Stimulated activated CD8-positive, alpha-beta memory T cell treated with anti-CD3 and anti-CD28 coated beads, Interleukin-15, amount 100 ng/mL, for 4 hours (primary cell): Measurements from ENCODE around the gene PLEKHM3.
"Not testable (repeated sequence)": the region's sequence is repeated elsewhere in the genome, so short reads cannot be mapped to it uniquely, and the experiment has no call there.

ENCODE experiments used
- DNase-seq, 2 donors: peaks; one replicate each; pipeline ENCODE4 v3.0.0-alpha.2; 2020; ENCODE audit warnings: low read depth in 2 of 2

Gene PLEKHM3

GRCh38 chr2:208036357-208036756, 11.0 kb upstream of the PLEKHM3 start:
- DNase-seq, result no peak

- no peak for DNase-seq
Measured at GRCh38 chr2:208034503-208035140, 9.3 kb upstream of the PLEKHM3 start.

GRCh38 chr2:208033701-208034502, 8.6 kb upstream of the PLEKHM3 start:
- DNase-seq, result no peak

- DNase-seq, result no peak
Measured at GRCh38 chr2:208031608-208032019, 6.3 kb upstream of the PLEKHM3 start.

- DNase-seq, result no peak
Measured at GRCh38 chr2:208025814-208026184, 472 bp upstream of the PLEKHM3 start.

GRCh38 chr2:208024091-208024490, 1.2 kb downstream of the PLEKHM3 start:
- DNase-seq, result no peak

GRCh38 chr2:208020253-208020652, 5.1 kb downstream of the PLEKHM3 start:
- DNase-seq, result no peak

- DNase-seq, result not testable (repeated sequence)
Measured at GRCh38 chr2:208018124-208018712, 7.1 kb downstream of the PLEKHM3 start.

- no peak for DNase-seq
Measured at GRCh38 chr2:208017721-208018120, 7.6 kb downstream of the PLEKHM3 start.

- DNase-seq, result no peak
Measured at GRCh38 chr2:208015475-208015874, 9.9 kb downstream of the PLEKHM3 start.

GRCh38 chr2:208013285-208014178, 11.8 kb downstream of the PLEKHM3 start:
- no peak for DNase-seq

GRCh38 chr2:208012449-208012848, 12.9 kb downstream of the PLEKHM3 start:
- no peak for DNase-seq

GRCh38 chr2:208010506-208010905, 14.8 kb downstream of the PLEKHM3 start:
- DNase-seq, result no peak

GRCh38 chr2:208006833-208007232, 18.5 kb downstream of the PLEKHM3 start:
- no peak for DNase-seq

- no peak for DNase-seq
Measured at GRCh38 chr2:208006337-208006736, 19.0 kb downstream of the PLEKHM3 start.

GRCh38 chr2:208001924-208002323, 23.4 kb downstream of the PLEKHM3 start:
- no peak for DNase-seq

- no peak for DNase-seq
Measured at GRCh38 chr2:208000701-208001395, 24.5 kb downstream of the PLEKHM3 start.

GRCh38 chr2:207996848-207997247, 28.5 kb downstream of the PLEKHM3 start:
- no peak for DNase-seq

- no peak for DNase-seq
Measured at GRCh38 chr2:207995887-207996286, 29.4 kb downstream of the PLEKHM3 start.

- no peak for DNase-seq
Measured at GRCh38 chr2:207993151-207993763, 32.1 kb downstream of the PLEKHM3 start.

- no peak for DNase-seq
Measured at GRCh38 chr2:207991944-207992343, 33.4 kb downstream of the PLEKHM3 start.
